SU-DHL-6 (cell line): ENCODE data around the gene ANKRD29.

Experiments
- CTCF ChIP-seq: fragments of 200-600 bp; sonication (generic); IDR thresholded peaks from one replicate; pipeline ENCODE4 v1.5.1; 2017; ENCODE audit warnings: antibody characterized with exemption, mild to moderate bottlenecking, low read length, moderate library complexity; ENCODE audit not compliant: insufficient read depth, poor library complexity, severe bottlenecking
- EZH2phosphoT487 ChIP-seq: fragments of 200-600 bp; sonication (generic), shearing (Covaris generic); conservative IDR thresholded peaks from 2 replicates; pipeline ENCODE4 v1.6.1; 2018; ENCODE audit warnings: mild to moderate bottlenecking, antibody characterized with exemption, low read length, moderate library complexity, mixed read lengths

DNA sequence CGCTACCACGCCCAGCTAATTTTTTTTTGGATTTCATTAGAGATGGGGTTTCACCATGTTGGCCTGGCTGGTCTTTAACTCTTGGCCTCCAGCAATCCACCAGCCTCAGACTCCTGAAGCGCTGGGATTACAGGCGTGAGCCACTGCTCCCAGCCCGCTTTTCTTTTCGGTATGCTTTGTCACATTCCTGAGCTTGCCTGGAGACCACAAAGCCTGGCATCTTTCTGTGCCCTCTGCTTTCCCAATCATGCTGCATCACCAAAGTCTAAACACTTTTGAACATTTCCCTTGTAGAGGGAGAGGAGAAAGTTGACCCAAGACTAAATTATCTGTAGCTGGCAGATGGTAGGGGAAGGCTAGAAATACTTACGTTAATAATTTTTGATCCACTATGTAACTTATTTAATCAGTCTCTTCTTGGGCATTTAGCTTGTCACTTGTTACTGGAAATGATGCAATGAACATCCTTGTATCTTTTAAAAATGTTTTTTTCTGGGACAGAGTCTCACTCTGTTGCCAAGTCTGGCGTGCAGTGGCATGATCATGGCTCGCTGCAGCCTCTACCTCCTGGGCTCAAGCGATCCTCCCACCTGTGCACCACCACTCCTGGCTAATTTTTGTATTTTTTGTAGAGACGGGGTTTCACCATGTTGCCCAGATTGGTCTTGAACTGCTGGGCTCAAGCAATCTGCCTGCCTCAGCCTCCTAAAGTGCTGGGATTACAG lies 73.7 kb downstream of the ANKRD29 start:
- TF ChIP-seq CTCF (no peak), EZH2phosphoT487 (no peak)
